ENCODE data around the gene KRT78.
A peak's percentile ranks its signal among the peaks of the same experiment; 100 is the strongest.
"Not testable (repeated sequence)": the region's sequence is repeated elsewhere in the genome, so short reads cannot be mapped to it uniquely, and the experiment has no call there.

Gene KRT78, protein sequence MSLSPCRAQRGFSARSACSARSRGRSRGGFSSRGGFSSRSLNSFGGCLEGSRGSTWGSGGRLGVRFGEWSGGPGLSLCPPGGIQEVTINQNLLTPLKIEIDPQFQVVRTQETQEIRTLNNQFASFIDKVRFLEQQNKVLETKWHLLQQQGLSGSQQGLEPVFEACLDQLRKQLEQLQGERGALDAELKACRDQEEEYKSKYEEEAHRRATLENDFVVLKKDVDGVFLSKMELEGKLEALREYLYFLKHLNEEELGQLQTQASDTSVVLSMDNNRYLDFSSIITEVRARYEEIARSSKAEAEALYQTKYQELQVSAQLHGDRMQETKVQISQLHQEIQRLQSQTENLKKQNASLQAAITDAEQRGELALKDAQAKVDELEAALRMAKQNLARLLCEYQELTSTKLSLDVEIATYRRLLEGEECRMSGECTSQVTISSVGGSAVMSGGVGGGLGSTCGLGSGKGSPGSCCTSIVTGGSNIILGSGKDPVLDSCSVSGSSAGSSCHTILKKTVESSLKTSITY

DNA sequence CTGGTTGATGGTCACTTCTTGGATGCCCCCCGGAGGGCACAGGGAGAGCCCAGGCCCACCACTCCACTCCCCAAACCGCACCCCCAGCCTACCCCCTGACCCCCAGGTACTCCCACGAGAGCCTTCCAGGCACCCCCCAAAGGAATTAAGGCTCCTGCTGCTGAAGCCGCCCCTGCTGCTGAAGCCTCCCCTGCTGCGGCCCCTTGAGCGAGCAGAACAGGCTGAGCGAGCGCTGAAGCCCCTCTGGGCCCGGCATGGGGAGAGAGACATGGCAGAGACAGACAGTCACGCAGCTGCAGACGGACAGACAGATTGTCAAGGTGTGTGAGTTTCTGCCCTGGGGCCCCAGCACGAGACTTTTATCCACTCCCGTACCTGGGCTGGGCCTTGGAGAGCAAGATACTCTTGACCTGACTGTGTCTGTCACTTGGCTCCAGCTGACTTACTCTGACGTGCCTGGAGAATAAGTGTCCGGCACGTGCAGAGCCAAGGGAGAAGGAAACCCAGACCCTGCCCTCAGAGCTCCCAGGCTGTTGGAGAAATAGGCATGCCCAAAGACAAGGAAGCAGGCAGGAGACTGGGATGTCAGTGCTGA is at the start of gene KRT78:
KRT78 (minus strand) TSS at position 334 of the 595 bp plus-strand sequence; CDS start at position 270, 64 bp downstream.
- no peak for DNase-seq

DNA sequence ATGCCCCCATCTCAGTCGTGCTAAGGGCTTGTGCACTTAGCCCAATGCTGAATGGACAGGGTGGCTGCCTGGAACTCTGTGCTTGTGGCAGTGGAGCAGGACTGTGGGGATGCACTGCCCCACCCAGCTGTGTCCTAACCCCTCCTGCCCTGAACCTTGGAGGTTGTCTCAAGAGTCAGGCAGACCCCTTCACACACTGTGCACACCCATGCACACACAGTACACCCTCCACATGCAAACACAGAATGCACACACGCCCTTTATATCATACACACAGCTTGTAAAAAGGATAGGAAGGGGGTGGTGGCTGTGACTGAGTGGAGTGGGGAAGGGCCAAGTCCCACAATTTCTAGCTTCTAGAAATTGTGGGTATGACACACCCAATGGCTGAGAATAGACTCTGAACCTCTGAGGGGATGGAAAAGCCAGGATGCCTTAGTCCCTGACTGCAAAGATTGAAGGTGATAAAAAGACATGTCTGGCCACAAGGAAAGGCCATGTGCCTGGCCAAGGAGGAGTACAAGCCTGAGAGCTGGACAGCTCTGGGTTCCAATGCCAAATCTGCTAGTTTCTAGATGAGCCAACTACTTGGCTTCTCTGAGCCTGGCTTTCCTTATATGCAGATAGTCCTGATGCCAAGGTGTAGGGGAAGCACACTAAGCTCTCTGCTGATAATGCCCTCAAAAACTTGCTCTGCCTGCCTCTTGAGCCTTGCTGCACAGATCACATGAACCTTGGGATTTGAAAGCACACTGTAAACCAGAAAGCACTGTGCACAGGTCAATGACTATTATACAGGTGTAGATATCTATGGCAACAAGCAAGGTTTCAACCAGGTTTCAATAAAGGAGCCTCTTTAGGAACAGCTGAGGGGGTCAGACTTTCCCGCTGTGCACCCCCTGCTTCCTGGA is 47.7 kb upstream of the KRT78 start:
- no peak for DNase-seq

DNA sequence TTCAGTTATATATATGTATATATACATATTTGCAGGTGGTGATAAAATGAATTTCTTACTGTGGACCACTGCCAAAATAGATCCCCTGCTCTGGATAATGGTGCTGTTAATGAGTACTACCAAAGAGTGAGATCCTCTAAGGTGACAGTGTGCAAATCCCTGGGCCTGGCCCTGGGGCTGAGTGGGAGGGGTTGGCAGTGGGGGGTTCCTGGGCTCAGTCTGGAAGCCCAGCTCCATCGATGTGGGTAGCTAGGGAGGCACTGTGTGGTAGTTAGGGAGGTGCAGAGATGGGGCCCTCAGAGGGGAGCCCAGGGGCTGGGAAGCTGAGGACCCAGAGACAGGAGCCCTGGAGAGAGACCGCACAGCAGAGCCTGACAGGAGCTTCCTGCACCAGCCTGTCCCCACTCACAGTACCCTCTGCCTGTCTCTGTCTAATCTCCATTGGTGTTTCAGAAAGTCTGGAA is 47.0 kb upstream of the KRT78 start:
- no peak for DNase-seq

DNA sequence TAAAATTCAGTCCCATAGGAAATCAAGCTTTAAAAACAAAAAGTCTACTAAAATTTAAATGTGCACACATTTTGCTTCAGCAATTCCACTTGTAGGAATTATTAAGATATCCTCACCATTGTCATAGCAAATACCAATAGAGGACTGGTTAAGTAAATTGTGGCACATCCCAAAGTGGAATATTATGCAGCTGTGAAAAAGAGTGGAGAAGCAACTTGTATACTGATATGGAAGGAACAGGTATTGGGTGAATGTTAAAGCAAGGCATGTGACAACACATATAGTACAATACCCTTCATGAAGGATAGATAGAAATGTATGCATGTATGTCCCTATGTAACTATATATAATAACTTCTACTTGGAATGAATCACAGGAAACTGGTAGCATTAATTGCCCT is 44.2 kb upstream of the KRT78 start:
- no peak for DNase-seq

DNA sequence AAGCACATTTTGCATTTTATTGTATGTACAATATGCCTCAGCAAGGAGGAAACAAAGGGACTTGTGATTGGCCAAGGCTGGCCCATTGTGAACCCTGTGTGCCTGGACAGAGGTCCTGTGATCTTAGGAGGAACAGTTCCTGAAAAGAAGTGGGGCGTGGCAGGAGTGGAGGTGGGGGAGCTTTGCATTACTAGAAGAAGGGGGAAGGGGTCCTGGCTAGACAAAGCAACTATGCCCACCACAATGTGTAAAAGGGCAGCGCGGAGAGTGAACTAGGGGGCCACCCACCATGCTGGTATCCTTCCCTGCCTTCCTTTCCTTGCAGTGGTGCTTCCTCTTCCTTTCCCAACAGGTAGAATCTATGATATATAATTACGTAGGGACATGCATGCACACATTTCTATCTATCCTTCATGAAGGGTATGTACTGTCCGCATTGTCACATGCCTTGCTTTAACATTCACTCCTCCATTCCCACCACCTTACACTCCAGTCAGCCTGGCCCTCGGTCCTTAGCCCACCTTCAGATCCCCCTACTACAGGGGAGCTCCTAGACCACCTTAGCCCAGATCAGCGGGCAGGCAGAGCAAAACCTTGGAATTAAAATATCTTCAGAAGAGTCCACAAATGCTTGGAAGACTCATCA is 43.5 kb upstream of the KRT78 start:
- no peak for DNase-seq

DNA sequence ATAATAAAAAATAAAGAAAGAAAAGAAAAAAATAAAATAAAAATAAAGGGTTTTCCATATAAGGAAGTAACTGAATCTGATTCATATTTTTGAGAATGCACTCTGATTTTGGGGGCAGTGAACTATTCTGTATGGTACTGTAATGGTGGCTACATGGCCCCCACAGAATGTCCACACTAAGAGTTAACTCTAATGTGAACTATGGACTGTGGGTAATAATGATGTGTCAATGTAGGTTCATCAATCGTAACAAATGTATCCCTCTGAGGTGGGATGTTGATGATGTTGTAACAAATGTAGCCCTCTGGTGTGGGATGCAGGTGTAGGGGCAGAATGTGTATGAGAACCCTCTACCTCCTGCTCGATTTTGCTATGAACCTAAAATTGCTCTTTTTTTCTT is 42.2 kb upstream of the KRT78 start:
- no peak for DNase-seq

DNA sequence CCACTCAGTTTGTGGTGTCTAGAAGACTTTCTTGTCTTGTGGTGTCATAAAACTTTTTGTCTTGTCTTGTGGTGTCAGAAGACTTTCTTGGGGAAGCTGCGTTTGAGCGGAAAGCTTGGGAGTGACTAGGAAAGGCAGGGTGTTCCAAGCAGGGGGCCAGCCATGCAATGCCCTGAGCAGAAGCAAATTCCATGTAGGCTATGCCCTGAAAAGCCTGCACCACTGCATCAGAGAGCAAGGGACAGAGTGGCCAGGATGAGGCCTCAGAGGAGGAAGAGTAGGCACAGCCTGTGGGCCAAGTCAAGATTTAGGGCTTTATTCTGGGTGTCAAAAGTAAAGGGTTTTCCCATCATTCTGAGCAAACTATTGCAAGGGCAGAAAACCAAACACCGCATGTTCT is 41.6 kb upstream of the KRT78 start:
- DNase-seq: no peak

DNA sequence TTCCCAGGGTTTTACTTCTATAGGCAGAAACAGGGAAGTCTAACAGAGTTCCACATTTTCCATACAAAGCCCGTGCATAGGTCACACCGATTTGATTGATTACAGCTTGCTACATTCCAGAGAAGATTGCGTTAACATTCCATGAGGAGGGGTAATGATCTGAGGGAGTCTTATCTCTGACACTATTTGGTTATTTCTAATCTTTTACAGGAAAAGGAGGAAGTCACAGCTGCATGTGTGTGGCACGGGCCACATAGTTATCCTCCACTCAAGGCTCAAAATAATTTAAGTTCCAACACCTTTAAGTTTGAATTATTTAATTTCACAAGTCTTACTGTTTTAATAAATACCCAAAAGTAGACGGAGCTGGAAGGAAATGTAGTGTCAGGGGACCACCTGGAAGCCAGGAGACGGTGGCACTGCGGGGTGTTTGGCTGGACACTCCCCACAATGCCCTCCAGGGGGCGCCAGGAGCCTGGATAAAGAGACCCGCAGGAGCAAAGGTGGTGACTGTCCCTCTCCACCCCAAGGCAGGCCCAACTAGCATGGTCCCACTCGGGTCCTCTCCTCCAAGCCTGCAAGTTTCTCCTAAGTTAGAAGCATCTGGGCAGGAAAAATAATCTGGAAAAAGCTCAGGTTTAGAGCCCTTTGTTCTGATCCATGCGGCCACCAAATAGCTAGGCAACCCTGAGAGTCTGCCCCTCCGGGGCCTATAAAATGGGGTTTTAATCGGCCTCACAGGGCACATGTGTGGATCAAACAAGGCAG is 35.9 kb upstream of the KRT78 start:
- DNase-seq: no peak

DNA sequence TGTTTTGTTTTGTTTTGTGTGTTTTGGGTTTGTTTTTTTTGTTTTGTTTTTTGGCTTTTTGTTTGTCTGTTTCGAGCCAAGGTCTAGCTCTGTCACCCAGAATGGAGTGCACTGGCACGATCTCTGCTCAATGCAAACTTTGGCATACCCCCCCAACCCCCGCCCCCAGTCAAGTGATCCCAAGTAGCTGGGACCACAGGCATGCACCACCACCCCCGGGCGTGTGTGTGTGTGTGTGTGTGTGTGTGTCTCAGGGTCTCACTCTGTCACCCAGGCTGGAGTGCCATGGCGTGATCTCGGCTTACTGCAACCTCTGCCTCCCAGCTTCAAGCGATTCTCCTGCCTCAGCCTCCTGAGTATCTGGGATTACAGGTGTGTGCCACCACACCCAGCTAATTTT is 31.7 kb upstream of the KRT78 start:
- not testable (repeated sequence) for DNase-seq

DNA sequence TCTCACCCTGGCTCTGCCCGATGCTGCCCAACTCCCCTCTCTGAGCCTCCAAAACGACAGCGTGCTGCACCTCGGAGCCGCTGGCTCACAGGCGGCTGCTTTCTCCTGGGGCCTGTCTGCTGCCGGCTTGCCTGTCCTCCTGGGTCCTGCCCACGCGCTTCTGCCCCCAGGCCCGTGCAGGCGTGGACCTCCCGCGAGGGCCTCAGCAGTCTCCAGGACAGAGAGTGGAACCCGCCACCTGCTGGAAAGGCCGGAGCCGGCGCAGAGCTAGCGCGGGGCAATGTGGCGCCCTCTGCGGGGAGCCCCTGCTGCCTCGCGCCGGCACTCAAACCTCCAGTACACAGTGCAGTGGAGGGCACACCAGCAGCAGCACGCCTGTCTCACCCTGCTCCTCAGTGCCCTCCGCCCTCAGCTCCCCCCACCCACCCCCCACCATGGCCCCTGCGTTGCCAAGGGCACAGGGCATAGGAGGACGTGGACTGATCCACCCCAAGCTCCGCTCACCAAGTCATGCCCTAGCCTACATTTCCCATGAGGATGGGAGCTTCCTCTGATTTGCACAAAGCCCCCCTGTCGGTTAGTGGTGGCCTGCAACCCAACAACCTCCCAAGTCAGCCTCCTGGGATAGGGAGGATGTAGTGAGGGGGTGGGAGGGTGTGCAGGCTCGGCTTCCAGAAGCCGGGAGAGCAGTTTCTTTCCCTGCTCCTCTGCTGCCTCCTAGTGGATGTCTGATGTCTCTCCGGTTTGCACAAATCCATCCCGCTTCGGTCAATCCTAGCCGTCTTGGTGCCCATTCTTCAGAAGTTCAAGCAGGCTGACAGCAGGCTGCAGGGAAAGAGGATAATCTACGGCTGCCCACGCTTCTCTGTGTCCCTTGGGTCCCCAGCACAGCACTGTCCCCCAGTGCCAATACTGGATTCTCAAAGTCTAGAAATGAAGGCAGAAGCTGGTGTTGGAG is 30.9 kb upstream of the KRT78 start:
- DNase-seq: peak; percentile 46

DNA sequence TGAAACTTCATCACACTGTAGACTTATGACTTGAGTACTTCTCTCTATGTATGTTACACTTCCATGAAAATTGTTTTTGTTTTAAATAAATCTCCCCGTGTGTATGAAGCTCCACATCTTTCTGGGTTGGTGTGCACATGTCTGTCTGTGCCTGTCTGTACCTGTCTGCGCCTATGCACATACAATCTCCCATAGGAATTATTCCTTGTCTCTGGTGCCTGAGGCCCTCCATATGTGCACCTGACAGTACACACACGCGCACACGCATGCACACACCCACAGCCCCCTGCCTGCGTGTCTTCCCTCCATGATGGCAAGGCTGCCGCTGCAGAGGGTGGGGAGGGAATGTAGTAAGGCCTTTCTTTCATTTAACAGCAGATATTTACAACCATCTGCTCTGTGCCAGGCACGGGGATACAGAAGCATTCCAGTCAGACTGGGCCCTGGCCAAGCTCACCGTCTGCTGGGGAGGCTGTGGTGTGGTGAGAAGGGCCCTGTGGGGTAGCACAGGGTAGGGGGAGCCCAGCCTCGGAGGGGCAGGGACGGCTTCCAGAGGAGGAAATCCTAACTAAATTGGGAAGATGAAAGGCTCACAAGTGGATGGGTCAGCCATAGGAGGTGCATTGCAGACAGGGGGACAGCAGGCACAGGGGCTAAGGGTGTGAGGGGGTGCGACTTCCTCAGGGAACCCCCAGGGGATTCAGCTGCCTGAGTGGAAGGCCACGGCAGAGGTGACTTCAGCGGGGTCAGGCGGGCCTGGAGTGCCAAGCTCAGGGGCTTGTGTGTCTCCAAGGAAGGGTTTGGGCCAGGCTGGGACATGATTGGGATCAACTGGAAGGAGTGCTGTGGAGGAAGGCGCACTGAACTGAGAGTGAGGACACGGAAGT is 30.0 kb upstream of the KRT78 start:
- no peak for DNase-seq

DNA sequence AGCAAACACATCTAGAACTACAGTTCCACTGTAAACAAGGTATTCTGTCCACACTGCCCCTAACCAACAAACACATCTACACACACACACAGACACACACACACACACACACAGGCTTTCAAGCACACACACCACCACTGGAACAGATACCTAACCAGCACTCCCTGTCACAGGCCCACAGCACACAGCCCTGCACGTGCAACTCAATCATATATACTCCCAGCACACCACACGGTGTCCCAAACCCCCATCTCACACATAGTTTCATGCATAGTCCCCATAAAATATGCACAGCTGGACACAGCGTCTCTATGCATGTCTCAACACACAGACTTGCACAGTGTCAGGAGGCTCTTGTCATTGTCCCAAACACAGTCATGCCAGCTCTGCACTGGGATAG is 28.4 kb upstream of the KRT78 start:
- DNase-seq: no peak

DNA sequence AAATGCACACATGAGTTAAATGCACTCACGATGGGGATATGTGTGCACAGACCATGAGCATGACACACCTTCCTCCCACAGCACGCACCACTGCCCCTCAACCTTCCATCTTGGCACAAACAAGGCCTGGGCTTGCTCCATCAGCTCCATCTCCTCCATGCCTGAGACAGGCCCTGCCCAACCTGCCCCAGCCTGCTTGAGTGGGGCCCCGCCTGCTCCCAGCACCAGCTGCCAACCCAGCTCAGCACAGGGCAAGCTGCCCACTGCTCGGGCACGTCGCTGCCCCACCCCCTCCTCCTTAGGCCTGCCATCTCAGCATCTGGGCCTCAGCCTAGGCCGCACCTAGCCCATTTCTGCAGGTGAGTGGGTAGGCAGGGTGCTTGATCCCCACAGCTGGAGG is 27.6 kb upstream of the KRT78 start:
- peak; percentile 32 for DNase-seq

DNA sequence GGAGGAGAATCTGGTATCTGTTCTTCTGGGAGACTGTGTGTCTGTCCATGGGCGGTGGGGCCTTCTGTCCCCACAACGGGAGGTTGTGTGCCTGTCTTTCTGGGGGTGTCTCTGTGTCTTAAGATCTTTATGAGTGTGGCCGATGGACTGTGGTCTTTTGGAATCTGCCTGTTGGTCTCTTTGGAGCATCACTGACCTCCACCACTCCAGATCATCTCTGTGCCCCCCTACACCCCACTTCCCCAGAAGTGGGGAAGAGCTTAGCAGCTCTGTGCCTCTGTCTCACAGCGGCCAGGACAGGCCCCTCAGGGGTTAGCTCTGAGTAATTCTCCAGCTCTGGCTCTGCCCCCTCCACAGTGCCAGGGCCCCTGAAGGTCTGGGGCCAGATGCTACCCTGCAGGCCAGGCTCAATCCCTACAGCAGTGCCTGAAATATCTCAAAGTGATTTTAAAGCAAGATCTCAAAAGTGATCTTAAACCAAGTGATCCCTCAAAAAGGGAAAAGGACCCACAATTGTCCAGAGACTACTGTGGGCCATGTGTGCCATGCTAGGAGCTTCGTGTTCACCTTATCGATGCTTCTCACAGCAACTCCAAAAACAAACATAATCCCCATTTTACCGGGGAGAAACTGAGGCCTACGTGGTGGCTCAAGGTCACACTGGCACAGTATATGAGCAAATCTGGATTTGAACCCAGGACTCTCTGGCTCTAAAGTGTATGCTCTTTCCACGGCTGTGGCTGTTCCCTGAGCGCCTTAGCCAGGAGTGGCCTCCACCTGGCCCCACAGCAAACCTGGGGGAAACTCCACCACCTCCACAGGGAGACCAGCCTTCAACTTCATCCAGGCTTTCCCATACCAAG is 26.0 kb upstream of the KRT78 start:
- no peak for DNase-seq

DNA sequence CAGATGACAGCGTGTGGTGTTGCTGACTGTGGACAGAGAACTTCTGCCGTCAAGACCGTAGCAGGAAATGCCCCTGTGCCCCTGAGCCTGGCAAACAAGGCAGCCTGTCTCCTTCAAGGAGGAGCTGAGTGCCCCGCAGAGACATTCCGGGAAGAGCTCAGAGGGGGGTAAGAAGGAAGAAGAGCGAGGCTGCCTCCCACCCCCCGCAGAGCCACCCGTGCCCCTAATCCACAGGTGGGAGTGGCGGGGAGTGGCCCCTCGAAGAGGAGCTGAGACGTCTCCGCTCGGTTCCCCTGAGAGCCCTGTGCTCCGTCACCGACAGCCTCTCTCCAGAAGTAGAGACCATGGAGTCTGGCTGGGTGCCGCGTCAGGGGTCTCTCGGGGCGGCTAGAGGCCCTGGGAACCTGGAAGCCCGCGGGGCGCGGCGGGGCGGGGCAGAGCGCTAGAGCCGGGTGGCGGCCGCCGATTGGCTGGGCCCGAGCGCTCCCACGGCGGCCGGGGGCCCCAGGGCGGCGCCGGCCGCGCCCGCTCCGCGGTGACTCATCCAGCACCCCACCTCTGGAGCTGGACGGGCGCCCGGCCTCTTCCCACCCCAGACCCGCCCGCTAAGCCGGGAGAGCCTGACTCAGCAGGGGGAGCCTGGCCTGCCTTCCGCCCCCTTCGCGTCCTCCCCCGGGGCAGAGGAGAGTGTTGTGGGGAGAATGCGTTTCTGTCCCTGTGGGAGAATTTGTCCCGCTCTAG is 25.2 kb upstream of the KRT78 start:
- DNase-seq: no peak

DNA sequence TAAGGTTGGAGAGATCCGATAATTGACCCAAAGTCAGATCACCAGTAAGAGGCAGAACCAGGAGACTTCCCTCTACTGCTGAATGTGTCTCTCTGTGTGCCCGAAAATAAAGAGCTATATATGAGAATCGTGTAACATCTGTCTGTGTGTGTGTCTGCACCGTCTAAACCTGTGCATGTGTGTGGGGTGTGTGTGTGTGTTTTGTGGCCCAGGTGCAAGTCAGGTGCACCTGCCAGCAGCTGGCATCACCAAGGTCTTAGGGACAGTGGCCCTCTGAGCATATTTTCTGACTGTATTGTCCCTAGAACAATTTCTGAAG is 24.7 kb upstream of the KRT78 start:
- DNase-seq: no peak

DNA sequence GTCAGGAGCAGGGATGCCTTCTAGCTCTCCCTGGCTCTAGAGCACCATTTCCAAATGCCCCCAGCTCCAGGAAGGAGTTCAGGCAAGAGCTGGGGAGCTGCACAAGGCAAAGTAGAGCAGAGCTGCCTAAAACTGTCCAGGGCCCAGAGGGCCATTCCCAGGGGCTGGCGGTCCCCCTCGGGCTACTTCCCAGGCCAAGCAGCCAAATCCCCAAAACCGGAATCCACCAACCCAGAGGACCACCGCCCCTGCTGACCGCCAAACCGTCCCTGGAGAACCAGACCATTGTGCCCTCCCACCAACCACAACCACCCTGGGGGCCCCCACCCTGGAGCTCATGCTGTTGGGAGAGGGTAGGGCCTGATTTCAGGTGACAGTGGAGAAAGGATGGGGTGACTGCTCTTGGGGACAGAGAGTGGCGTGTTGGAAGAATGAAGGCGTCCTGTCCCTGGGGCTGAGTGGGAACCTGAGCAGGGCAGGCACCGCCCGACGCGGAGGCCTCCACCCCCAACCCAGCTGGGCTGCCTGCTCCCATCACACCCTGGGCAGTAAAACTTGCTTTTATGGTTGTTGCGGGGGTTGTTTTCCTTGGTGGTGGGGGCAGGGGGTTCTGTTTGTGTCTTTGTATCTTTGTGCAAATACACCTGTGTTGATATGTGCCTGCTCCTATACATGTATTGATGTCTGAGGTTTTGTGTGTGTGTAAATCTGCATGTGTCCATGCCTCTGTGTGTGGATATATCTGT is 24.0 kb upstream of the KRT78 start:
- no peak for DNase-seq

All from NCI-H524 treated with DMSO at 0.1 percent for 48 hours (cell line).